ENCODE results near the gene CLEC1B.
"Not testable (repeated sequence)": the region's sequence is repeated elsewhere in the genome, so short reads cannot be mapped to it uniquely, and the experiment has no call there.

Gene CLEC1B

GRCh38 chr12:9999016-9999415 is at the start of gene CLEC1B:
TSS of gene CLEC1B (minus strand) at chr12:9999121. CDS start at chr12:9999100, 21 bp downstream.
- DNase-seq, result no peak

GRCh38 chr12:10048526-10048925 is 49.6 kb upstream of the CLEC1B start:
- no peak for DNase-seq

GRCh38 chr12:10042167-10042566 is 43.2 kb upstream of the CLEC1B start:
- no peak for DNase-seq

DNA sequence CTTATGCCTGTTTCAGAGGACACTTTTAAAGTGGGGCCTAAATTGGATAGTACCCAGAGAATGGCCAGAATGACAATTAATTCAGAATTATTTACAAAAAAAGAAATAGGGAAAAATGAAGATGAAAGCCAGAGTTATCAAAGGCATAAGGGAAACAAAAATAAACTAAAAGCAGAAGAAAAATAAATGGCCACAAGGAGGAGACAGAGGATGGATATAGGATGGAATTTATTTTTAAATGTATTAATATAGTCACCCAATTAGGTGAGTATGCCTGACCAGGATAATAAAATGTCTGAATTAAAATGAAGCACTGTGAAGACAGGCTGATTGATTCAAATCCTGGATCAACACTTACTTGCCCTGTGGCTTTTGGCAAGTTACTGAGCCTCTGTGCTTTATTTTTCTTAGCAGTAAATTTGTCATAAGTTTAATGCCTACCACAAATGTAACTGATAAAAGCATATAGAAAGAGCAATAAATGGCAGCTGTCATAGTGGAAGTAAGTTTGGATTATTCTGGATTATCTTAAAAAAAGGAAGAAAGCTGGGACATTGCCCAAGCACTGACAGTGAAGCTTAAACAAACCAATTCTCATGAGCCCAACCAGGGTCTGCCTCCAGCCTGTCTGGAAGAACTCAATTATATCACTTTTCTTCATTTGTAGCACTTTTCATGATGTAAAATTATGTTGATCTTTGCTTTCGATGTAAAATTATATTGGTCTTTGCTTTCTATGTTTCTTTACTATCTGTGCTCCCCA is 35.0 kb upstream of the CLEC1B start:
- no peak for DNase-seq

GRCh38 chr12:10031771-10032175 is 32.9 kb upstream of the CLEC1B start:
- no peak for DNase-seq

DNA sequence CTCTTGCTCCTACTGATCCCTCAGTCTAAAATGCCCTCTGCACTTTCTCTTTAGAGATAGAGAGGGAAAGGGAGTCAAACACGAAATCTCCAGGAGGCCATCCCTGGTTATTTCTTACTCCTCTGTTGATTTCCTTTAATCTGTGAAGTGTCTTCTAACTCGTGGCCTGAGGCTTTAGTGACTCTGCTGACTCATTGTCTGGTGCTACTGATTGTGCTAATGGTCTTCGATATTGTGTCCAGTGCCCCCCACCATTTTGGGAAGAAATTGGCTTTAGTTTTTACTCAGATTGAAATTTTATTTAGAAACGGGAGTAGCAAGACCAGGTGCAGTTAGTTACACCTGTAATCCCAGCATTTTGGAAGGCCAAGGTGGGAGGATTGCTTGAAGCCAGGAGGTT is 32.4 kb upstream of the CLEC1B start:
- DNase-seq, result no peak

- no peak for DNase-seq
Measured at GRCh38 chr12:10030446-10030845, 31.5 kb upstream of the CLEC1B start, which contains the start of gene CLEC9A. TSS of gene CLEC9A (plus strand) at chr12:10030682. CDS start at chr12:10052688, 22,006 bp downstream.

- no peak for DNase-seq
Measured at GRCh38 chr12:10027721-10028120, 28.8 kb upstream of the CLEC1B start.

- no peak for DNase-seq
Measured at GRCh38 chr12:10027311-10027710, 28.4 kb upstream of the CLEC1B start.

DNA sequence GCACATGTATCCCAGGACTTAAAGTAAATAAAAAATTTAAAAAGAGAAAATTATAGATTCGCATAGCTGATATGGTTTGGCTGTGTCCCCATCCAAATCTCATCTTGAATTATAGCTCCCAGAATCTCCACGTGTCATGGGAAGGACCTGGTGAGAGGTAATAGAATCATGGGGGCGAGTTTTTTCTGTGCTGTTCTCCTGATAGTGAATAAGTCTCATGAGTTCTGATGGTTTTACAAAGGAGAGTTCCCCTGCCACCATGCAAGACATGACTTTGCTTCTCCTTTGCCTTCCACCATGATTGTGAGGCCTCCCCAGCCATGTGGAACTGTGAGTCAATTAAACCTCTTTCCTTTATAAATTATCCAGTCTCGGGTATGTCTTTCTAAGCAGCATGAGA is 27.7 kb upstream of the CLEC1B start:
- not testable (repeated sequence) for DNase-seq

GRCh38 chr12:10025236-10025635 is 26.3 kb upstream of the CLEC1B start:
- DNase-seq, result no peak

GRCh38 chr12:10021342-10021741 is 22.4 kb upstream of the CLEC1B start:
- DNase-seq, result no peak

DNA sequence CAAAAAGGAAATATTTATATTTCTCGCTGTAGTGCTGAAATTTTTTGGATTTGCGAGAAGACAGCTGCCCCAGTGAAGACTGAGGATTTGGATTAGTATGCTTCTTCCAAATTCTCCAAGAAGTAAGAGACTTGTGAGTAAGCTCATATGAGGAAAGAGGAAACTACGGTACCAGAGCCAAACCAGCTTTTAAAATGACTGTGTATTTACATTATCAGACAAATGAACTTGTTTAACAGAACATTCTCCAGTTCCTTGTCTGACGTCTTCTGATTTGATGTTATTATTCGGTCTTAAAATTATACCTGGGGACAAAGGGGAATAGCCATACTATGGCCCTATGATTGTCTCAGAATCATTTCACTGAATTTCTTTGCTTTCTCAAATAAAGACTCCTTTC is 19.5 kb upstream of the CLEC1B start:
- DNase-seq, result no peak

DNA sequence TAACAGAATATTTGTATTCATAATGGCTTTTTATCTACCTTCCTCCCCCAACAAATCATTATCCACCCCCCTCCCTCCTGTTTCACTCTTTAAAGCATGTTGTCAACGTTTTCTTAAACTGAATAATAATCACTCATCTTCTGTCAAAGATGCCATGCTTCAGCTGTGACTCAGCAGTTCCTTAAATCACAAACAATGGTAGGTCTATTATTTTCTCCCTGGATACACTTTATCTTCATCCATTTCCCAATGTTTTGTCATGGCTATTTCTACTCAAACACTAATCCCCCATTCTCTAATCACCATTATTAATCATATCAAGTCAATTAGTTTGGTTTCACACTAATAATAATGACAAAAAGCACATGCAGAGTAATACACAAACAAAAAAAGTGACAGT is 18.0 kb upstream of the CLEC1B start:
- DNase-seq, result no peak

DNA sequence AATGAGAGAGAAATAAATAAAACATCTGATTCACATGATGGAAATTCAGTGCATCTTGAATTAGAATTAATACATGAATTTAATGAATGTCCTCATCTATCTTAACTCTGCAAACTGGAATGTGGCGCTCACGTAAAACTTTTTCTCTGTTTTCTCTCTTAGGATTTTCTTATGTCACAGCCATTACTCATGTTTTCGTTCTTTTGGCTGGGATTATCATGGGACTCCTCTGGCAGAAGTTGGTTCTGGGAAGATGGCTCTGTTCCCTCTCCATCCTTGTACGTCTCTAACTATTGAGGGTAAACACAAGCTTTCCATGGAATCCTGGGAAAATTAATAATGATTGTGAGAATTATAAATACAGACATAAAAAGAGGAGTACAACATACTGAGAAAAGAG is 16.5 kb upstream of the CLEC1B start:
- DNase-seq, result no peak

DNA sequence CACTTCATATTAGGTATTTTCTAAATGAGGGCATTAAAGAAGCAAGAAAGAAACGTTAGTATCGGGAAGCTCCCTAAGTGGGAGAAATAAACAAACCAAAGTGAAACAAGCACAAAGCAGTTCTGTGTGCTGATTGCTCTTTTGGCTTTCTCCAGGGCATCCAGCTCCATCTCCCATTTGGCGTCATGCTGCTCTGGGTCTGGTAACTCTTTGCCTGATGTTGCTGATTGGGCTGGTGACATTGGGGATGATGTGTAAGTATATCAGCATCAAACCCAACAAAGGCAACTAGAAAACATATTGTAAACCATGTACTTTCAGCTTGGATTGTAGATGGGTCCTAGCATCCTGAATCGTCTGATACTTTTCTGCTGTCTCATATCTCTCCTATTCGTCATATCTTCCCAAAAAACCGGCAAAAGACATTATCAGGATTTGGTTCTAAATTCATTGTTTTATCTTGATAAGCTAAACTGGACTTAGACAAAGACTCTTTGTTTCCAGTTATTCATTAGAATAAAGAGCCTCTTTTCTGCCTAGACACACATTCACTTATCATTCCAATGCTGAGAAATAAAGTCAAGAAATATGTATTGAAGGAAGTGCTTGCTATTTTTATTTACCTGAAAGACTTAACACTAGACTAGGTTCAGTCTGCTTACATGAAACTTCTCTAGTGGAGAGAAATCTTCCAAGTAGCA is 13.9 kb upstream of the CLEC1B start:
- DNase-seq, result no peak

DNA sequence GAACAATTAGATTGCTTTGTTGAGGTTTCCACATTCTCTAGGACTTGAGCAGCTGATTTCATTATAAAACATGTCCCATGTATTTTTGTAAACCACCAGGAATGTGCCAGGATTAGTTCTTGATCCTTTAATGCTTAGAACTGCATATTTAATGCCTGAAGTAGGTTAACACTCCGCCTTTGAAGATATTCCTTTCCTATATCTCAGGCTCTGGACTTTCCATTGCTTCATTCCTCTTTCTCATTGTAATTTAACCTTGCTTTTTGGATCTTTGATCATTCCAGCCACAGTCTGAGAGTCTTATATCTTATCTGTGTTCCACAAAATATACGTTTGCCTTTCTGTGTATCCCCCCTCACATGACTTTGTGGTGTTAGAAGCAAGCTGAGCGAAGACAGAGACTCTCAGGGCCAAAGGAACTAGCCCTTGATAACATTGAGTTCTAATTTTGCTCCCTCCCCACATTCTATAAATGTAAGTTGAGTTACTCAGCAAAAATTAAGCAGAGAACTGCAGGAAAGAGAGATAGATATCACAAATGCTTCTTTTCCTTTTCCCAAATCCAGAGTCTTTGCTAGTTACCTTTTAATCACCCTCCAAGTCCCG is 2.4 kb upstream of the CLEC1B start:
- no peak for DNase-seq

- DNase-seq, result no peak
Measured at GRCh38 chr12:9992296-9992695, 6.6 kb downstream of the CLEC1B start.

DNA sequence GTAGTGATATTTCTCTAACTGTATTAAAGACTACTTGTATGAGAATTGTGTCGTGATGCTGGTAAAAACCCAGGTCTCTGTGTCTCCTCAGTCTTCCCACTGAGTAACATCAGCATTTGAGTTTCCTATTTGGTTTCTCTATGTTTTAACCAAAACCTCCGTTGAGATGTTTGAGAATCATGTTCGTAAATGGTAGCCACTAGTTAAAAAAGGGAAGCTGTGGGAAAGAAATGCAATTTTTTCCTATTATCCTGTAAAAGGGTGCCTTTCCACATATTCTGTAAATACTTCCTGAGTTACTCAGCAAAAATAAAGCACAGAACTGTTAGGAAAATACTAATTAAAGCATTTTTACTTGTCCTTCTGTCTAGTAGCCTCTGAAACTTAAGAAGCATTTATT is 7.0 kb downstream of the CLEC1B start:
- DNase-seq, result no peak

DNA sequence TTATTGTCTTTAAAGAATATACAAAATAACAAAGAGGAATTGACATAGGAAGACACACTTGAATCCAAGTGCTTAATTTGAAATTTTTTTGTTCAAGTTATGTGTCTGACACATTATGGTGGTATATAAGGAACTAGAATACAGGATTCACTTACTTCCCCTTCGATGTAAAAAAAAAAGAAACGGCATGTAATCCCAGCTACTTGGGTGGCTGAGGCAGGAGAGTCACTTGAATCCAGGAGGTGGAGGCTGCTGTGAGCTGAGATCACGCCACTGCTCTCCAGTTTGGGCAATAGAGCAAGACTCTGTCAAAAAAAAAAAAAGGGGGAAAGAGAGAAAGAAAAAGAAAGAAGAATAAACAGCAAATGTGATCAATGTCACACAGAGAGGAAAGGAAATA is 18.8 kb downstream of the CLEC1B start:
- no peak for DNase-seq

- no peak for DNase-seq
Measured at GRCh38 chr12:9977916-9978315, 21.0 kb downstream of the CLEC1B start.

DNA sequence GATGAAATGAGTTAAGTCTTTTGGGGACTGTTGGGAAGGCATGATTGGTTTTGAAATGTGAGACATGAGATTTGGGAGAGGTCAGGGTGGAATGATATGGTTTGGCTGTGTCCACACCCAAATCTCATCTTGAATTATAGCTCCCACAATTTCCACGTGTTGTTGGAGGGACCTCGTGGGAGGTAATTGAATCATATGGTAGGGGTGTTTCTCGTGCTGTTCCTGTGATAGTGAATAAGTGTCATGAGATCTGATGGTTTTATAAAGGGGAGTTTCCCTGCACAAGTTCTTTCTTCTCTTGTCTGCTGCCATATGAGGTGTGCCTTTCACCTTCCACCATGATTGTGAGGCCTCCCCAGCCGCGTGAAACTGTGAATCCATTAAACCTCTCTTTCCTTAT is 22.3 kb downstream of the CLEC1B start:
- not testable (repeated sequence) for DNase-seq

GRCh38 chr12:9975614-9976013 is 23.3 kb downstream of the CLEC1B start:
- no peak for DNase-seq

DNA sequence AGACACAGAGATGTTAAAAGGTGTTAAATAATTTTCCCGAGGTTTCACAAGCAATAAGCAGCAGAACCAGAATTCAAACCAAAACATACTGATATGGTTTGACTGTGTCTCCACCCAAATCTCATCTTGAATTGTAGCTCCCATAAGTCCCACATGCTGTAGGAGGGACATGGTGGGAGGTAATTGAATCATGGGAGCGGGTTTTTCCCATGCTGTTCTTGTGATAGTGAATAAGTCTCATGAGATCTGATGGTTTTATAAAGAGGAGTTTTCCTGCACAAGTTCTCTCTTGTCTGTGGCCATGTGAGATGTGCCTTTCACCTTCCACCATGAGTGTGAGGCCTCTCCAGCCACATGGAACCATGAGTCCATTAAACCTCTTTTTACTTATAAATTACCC is 24.2 kb downstream of the CLEC1B start:
- not testable (repeated sequence) for DNase-seq

Data from stimulated activated naive CD4-positive, alpha-beta T cell (primary cell).